IMR-90 (cell line): ENCODE data around the gene MRPL41. TPM values are rescaled to one million over a fixed set of nuclear protein-coding genes. Genes with fewer than 3 reads are reported as not detected.

Experiments used
- ATAC-seq: fragments of 200-7000 bp; cut with Tn5 transposase; 2 replicates; pipeline ENCODE4 v1.9.1; 2020; ENCODE audit warnings: low read depth, mild to moderate bottlenecking, moderate library complexity
- BruUV-seq: library from RNA; stranded (reverse); fragments of 400-500 nt; replicated peaks from 2 replicates; lab custom pipeline; 2021; lab: Mats Ljungman, UMichigan
- CTCF ChIA-PET: fragments of 300-600 bp; formaldehyde crosslinking; extraction: SDS; loops from one replicate; lab custom pipeline; 2021; ENCODE audit warnings: antibody characterized with exemption; lab: Yijun Ruan, JAX
- POLR2A ChIA-PET: fragments of 300-600 bp; sonication (Branson Sonifier 250); formaldehyde crosslinking; loops from one replicate; lab custom pipeline; 2022; ENCODE audit warnings: antibody characterized with exemption; ENCODE audit not compliant: unreplicated experiment; lab: Charles Lee
- DNase-seq: peaks from one replicate; pipeline ENCODE4 v3.0.0; 2013
- H2AFZ ChIP-seq: replicated peaks from 2 replicates; pipeline ENCODE3; 2013; ENCODE audit warnings: low read length, mild to moderate bottlenecking; ENCODE audit not compliant: poor library complexity
- H2AK5ac ChIP-seq: 2 replicates; pipeline ENCODE4 v1.6.1; 2013; ENCODE audit warnings: low read depth, low read length, inconsistent platforms
- H2AK9ac ChIP-seq: replicated peaks from 2 replicates; pipeline ENCODE3; 2013; ENCODE audit warnings: mild to moderate bottlenecking, low read depth, low read length, moderate library complexity; ENCODE audit not compliant: poor library complexity
- H2BK120ac ChIP-seq: 2 replicates; pipeline ENCODE4 v1.6.1; 2013; ENCODE audit warnings: low read depth, low read length, inconsistent platforms
- H2BK15ac ChIP-seq: 3 replicates; pipeline ENCODE4 v1.6.1; 2013; ENCODE audit warnings: low read depth, low read length, inconsistent platforms
- H2BK20ac ChIP-seq: 2 replicates; pipeline ENCODE4 v1.6.1; 2013; ENCODE audit warnings: low read depth, mild to moderate bottlenecking, inconsistent platforms, low read length, moderate library complexity
- H2BK5ac ChIP-seq: 2 replicates; pipeline ENCODE4 v1.6.1; 2013; ENCODE audit warnings: mild to moderate bottlenecking, low read depth, low read length, inconsistent platforms; ENCODE audit not compliant: poor library complexity, severe bottlenecking
- H3K14ac ChIP-seq: replicated peaks from 2 replicates; pipeline ENCODE4 v1.6.1; 2013; ENCODE audit warnings: low read depth, low read length, inconsistent platforms
- H3K18ac ChIP-seq: 2 replicates; pipeline ENCODE4 v1.6.1; 2013; ENCODE audit warnings: low read depth, low read length, control low read depth
- H3K23ac ChIP-seq: 2 replicates; pipeline ENCODE4 v1.6.1; 2013; ENCODE audit warnings: low read depth, low read length, inconsistent platforms
- H3K27ac ChIP-seq: 2 replicates; pipeline ENCODE4 v1.5.1; 2013; ENCODE audit warnings: mild to moderate bottlenecking, control low read depth, low read length; ENCODE audit not compliant: insufficient read depth
- H3K27me3 ChIP-seq: 2 replicates; pipeline ENCODE4 v1.6.1; 2013; ENCODE audit warnings: low read length; ENCODE audit not compliant: control insufficient read depth, insufficient read depth
- H3K36me3 ChIP-seq: 2 replicates; pipeline ENCODE4 v1.6.1; 2013; ENCODE audit warnings: low read length, mixed read lengths; ENCODE audit not compliant: control insufficient read depth, insufficient read depth
- H3K4ac ChIP-seq: 2 replicates; pipeline ENCODE4 v1.6.1; 2013; ENCODE audit warnings: low read depth, low read length, inconsistent platforms
- H3K4me1 ChIP-seq: 2 replicates; pipeline ENCODE4 v1.6.1; 2013; ENCODE audit warnings: low read length, mixed read lengths; ENCODE audit not compliant: control insufficient read depth, insufficient read depth
- H3K4me2 ChIP-seq: 2 replicates; pipeline ENCODE4 v1.6.1; 2013; ENCODE audit warnings: low read depth, mild to moderate bottlenecking, control low read depth, low read length, moderate library complexity
- H3K4me3 ChIP-seq: 2 replicates; pipeline ENCODE4 v1.5.1; 2013; ENCODE audit warnings: low read depth, mild to moderate bottlenecking, control low read depth, low read length, moderate library complexity; ENCODE audit not compliant: insufficient read depth
- H3K56ac ChIP-seq: 2 replicates; pipeline ENCODE4 v1.6.1; 2013; ENCODE audit warnings: low read length, inconsistent platforms; ENCODE audit not compliant: insufficient read depth; ENCODE audit errors: extremely low read depth
- H3K79me1 ChIP-seq, 2 experiments: 2 replicates each; pipeline ENCODE4 v1.6.1; 2013; ENCODE audit warnings: low read length in 2 of 2, inconsistent platforms in 1 of 2, low read depth in 1 of 2
- H3K9ac ChIP-seq: 2 replicates; pipeline ENCODE4 v1.6.1; 2013; ENCODE audit warnings: low read depth, low read length, control low read depth
- H3K9me1 ChIP-seq: 2 replicates; pipeline ENCODE4 v1.6.1; 2013; ENCODE audit warnings: low read length, inconsistent platforms; ENCODE audit not compliant: insufficient read depth
- H3K9me3 ChIP-seq: 2 replicates; pipeline ENCODE4 v1.6.1; 2013; ENCODE audit warnings: low read length; ENCODE audit not compliant: control insufficient read depth, insufficient read depth
- H4K20me1 ChIP-seq: 2 replicates; pipeline ENCODE4 v1.6.1; 2013; ENCODE audit warnings: low read length, inconsistent platforms; ENCODE audit not compliant: insufficient read depth
- H4K5ac ChIP-seq: 2 replicates; pipeline ENCODE4 v1.6.1; 2013; ENCODE audit warnings: mild to moderate bottlenecking, low read depth, low read length, control low read depth
- H4K8ac ChIP-seq, 2 experiments: 2 replicates each; pipeline ENCODE4 v1.6.1; 2013; ENCODE audit warnings: low read depth in 2 of 2, low read length in 2 of 2, control low read depth in 1 of 2, inconsistent platforms in 1 of 2
- H4K91ac ChIP-seq: 2 replicates; pipeline ENCODE4 v1.6.1; 2013; ENCODE audit warnings: low read depth, low read length, inconsistent platforms; ENCODE audit not compliant: insufficient read depth
- BHLHE40 ChIP-seq: fragments of 150-350 bp; IDR thresholded peaks from 2 replicates; pipeline ENCODE4 v1.6.1; 2016; ENCODE audit warnings: mild to moderate bottlenecking, low read depth, low read length
- MAFK ChIP-seq: IDR thresholded peaks from 2 replicates; pipeline ENCODE4 v1.6.1; 2012; ENCODE audit warnings: low read depth, low read length, improper control_type of control experiment
- POLR2A ChIP-seq: IDR thresholded peaks from 2 replicates; pipeline ENCODE4 v1.6.1; 2012; ENCODE audit warnings: mild to moderate bottlenecking, low read depth, low read length
- RAD21 ChIP-seq: IDR thresholded peaks from 2 replicates; pipeline ENCODE4 v1.6.1; 2012; ENCODE audit warnings: low read length, improper control_type of control experiment
- RFX5 ChIP-seq: IDR thresholded peaks from 2 replicates; pipeline ENCODE4 v1.8.0; 2012; ENCODE audit warnings: low read depth, mild to moderate bottlenecking, low read length, moderate library complexity
- SMC3 ChIP-seq: fragments of 150-350 bp; IDR thresholded peaks from 2 replicates; pipeline ENCODE4 v1.6.1; 2016; ENCODE audit warnings: low read depth, mild to moderate bottlenecking, antibody characterized with exemption, low read length, moderate library complexity
- WGBS, 2 experiments: methylation state at CpG; one replicate each; pipeline versions ENCODE4 v1.1.5 to v1.1.7; 2013; ENCODE audit warnings: missing lambda C conversion rate in 2 of 2; ENCODE audit not compliant: insufficient read length in 1 of 2; ENCODE audit errors: extremely low coverage in 2 of 2; 5-methylcytosine and 5-hydroxymethylcytosine counted together
- dilution Hi-C: fragments of 300-500 bp; cut with HindIII; formaldehyde crosslinking; loops from one replicate; pipeline ENCODE4 v1.14.3; 2018; ENCODE audit warnings: low sequenced_read_pairs; ENCODE audit not compliant: unreplicated experiment
- in situ Hi-C: fragments of 300-500 bp; cut with MboI; formaldehyde crosslinking; loops from 3 replicates; pipeline ENCODE4 v1.14.3; 2019; ENCODE audit warnings: low sequenced_read_pairs, inconsistent platforms, mixed read lengths
- intact Hi-C: fragments of 100-400 bp; cut with micrococcal nuclease; formaldehyde crosslinking; loops from 2 replicates; pipeline ENCODE4 v1.10.0; 2022
- polyA plus RNA-seq, 3 experiments: library from polyadenylated mRNA; depleted of rRNA; stranded (reverse); fragments of >200 nt; gene quantifications; 2 replicates each; pipeline ENCODE4 v1.2.3, GENCODE V29; 2012; ENCODE audit warnings: low replicate concordance in 1 of 3
- total RNA-seq: library from RNA; depleted of rRNA; stranded (reverse); fragments of >200 nt; gene quantifications from 2 replicates; pipeline ENCODE4 v1.2.3, GENCODE V29; 2012
- TF ChIP-seq, protein P1 (sequence below): fragments of 150-350 bp; IDR thresholded peaks from 2 replicates; pipeline ENCODE4 v1.6.1; 2017; ENCODE audit warnings: mild to moderate bottlenecking, antibody characterized with exemption, low read length, low read depth
- TF ChIP-seq, protein P2 (sequence below): conservative IDR thresholded peaks from 2 replicates; pipeline ENCODE4 v1.5.1; 2012; ENCODE audit warnings: mild to moderate bottlenecking, low read depth, low read length, improper control_type of control experiment

Gene MRPL41
- total and polyA plus RNA-seq, 2 of the 4 experiments (the other 2 are of a cell fraction) = 15.6 to 38.9 TPM

DNA sequence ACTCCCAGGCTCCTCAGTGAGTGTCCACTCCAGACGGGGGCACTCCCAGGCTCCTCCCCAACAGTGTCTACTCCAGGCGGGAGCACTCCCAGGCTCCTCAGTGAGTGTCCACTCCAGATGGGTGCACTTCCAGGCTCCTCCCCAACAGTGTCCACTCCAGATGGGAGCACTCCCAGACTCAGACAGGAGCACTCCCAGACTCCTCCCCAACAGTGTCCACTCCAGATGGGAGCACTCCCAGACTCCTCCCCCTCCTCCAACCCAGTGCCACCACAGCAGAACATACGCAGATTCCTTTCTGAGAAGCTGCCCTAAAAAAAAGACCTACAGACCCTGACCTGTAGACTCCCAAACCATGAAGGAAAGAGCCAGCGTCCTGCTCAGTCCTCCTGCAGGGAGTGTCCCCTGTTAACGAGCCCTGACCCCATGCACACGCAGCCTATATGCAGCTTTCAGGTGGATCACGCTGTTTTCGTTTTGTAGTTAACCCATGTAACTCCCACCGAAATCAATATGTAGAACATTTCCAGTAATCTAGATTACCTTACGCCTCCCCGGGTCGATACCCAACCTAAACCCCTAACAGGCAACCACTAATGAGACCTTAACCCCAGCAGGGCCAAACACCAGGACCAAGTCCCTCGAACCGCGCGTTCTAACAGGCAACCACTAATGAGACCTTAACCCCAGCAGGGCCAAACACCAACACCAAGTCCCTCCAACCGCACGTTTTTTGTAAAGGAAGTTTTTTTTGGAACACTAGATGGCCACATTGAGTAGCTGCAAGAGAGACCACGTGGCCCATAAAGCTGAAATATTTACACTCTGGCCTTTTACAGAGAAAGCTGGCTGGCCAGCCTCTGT lies 17.2 kb upstream of the MRPL41 start:
- no peak overlapping the region for H2BK15ac ChIP-seq
- H2AK5ac ChIP-seq = no peak overlapping the region
- TF ChIP-seq, protein P1, sequence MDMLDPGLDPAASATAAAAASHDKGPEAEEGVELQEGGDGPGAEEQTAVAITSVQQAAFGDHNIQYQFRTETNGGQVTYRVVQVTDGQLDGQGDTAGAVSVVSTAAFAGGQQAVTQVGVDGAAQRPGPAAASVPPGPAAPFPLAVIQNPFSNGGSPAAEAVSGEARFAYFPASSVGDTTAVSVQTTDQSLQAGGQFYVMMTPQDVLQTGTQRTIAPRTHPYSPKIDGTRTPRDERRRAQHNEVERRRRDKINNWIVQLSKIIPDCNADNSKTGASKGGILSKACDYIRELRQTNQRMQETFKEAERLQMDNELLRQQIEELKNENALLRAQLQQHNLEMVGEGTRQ = peak; percentile 94
- TF ChIP-seq RFX5 (no peak), RAD21 (peak; percentile 22; the same call in 1 of the 2 replicates), SMC3 (peak; percentile 30), MAFK (no peak), POLR2A (no peak), BHLHE40 (peak; percentile 61; the same call in 1 of the 2 replicates)
- TF ChIP-seq, protein P2, sequence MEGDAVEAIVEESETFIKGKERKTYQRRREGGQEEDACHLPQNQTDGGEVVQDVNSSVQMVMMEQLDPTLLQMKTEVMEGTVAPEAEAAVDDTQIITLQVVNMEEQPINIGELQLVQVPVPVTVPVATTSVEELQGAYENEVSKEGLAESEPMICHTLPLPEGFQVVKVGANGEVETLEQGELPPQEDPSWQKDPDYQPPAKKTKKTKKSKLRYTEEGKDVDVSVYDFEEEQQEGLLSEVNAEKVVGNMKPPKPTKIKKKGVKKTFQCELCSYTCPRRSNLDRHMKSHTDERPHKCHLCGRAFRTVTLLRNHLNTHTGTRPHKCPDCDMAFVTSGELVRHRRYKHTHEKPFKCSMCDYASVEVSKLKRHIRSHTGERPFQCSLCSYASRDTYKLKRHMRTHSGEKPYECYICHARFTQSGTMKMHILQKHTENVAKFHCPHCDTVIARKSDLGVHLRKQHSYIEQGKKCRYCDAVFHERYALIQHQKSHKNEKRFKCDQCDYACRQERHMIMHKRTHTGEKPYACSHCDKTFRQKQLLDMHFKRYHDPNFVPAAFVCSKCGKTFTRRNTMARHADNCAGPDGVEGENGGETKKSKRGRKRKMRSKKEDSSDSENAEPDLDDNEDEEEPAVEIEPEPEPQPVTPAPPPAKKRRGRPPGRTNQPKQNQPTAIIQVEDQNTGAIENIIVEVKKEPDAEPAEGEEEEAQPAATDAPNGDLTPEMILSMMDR = peak; percentile 71
- H2BK120ac ChIP-seq = no peak overlapping the region
- CTCF ChIA-PET = interaction anchor here (0.6 to 1.6 kb wide), 8 partner anchors 12 to 232 kb away, joined by 3 to 7 read pairs (median 5); partner anchors contain the start of genes ENTPD8, EXD3, MRPL41 and NRARP
- no peak overlapping the region for H4K5ac ChIP-seq
- no peak overlapping the region for H3K18ac ChIP-seq
- POLR2A ChIA-PET = no interaction called here
- BruUV-seq = no TSS peak
- H3K4me1 ChIP-seq = peaks cover 8% of the 10 kb centered on the region
- H3K9me3 ChIP-seq = no peaks in the 10 kb centered on the region
- no peak overlapping the region for H2BK20ac ChIP-seq
- H3K27me3 ChIP-seq = peaks cover 1% of the 10 kb centered on the region; the same call in 1 of the 2 replicates
- H3K36me3 ChIP-seq = no peaks in the 10 kb centered on the region
- H3K4ac ChIP-seq = no peak overlapping the region
- peaks cover 7% of the 10 kb centered on the region; the same call in 1 of the 2 replicates for H4K20me1 ChIP-seq
- no peak overlapping the region for H3K23ac ChIP-seq
- in situ Hi-C loops = no loop called here
- no peak overlapping the region for H3K4me3 ChIP-seq
- no peaks in the 10 kb centered on the region for H3K79me1 ChIP-seq
- WGBS, 2 experiments = 80% methylated on average over 12 of the region's 19 CpGs; no CpG with 5 or more reads in 1 of the 2 experiments
- peak; percentile 60 for DNase-seq
- ATAC-seq = peak; percentile 76
- H2AK9ac ChIP-seq = no peak overlapping the region
- H3K27ac ChIP-seq = no peak overlapping the region
- peak overlapping the region; percentile 82 for H2AFZ ChIP-seq
- H3K4me2 ChIP-seq = no peak overlapping the region
- H3K9ac ChIP-seq = no peak overlapping the region
- H2BK5ac ChIP-seq = no peak overlapping the region
- H3K56ac ChIP-seq = no peak overlapping the region
- no peak overlapping the region for H4K8ac ChIP-seq
- H4K91ac ChIP-seq = no peak overlapping the region
- H3K9me1 ChIP-seq = no peaks in the 10 kb centered on the region; the same call in 1 of the 2 replicates
- no peak overlapping the region for H3K14ac ChIP-seq
- intact Hi-C loops = no loop called here
- dilution Hi-C loops = no loop called here
